ENCODE results near the gene MED22.
"Not testable (repeated sequence)": the region's sequence is repeated elsewhere in the genome, so short reads cannot be mapped to it uniquely, and the experiment has no call there.

The MED22 gene

GRCh38 chr9:133327834-133328484 is 20.0 kb downstream of the MED22 start:
- DNase-seq (ENCODE audit: insufficient read length, low spot score): no peak

GRCh38 chr9:133327021-133327420 is 20.9 kb downstream of the MED22 start:
- not testable (repeated sequence) for DNase-seq (ENCODE audit: insufficient read length, low spot score); FAIRE-seq

More at GRCh38 chr9:133327834-133328484, 20.0 kb downstream of the MED22 start:
- FAIRE-seq: no peak
- no peak for TF ChIP-seq CTCF (IDR thresholded peaks at IDR 0.05; ENCODE audit: insufficient read depth, missing control alignments)

GRCh38 chr9:133323991-133324703 is 23.8 kb downstream of the MED22 start:
- no peak for TF ChIP-seq CTCF (IDR thresholded peaks at IDR 0.05; ENCODE audit: insufficient read depth, missing control alignments)
- DNase-seq (ENCODE audit: insufficient read length, low spot score): no peak
- no peak for FAIRE-seq

GRCh38 chr9:133323211-133323610 is 24.7 kb downstream of the MED22 start:
- FAIRE-seq (no peak), DNase-seq (ENCODE audit: insufficient read length, low spot score) (no peak)
- no peak for TF ChIP-seq CTCF (IDR thresholded peaks at IDR 0.05; ENCODE audit: insufficient read depth, missing control alignments)

DNA sequence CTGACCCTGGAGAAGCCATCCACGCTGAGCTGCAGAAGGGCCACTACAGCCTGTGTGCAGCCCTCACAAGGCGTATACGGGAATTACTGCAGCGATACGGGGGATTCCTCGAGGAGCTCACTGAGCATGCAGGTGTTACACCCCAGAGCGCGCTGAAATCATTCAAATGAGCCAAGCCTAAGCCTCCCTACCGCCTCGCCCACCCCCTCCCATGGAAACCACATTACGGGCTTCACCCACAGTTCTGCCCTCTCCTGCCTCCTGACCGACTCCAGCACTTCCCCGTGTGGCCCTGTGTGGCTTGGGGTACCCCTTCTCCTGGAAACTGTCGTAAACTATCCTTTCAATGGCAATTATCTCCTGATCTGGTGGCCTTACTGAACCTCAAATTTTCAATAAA is 25.2 kb downstream of the MED22 start:
- no peak for FAIRE-seq
- TF ChIP-seq CTCF (IDR thresholded peaks at IDR 0.05; ENCODE audit: insufficient read depth, missing control alignments): no peak
- DNase-seq (ENCODE audit: insufficient read length, low spot score): no peak

GRCh38 chr9:133321411-133321935 is 26.5 kb downstream of the MED22 start:
- TF ChIP-seq CTCF (IDR thresholded peaks at IDR 0.05; ENCODE audit: insufficient read depth, missing control alignments): no peak
- no peak for FAIRE-seq
- DNase-seq (ENCODE audit: insufficient read length, low spot score): no peak

- TF ChIP-seq CTCF (IDR thresholded peaks at IDR 0.05; ENCODE audit: insufficient read depth, missing control alignments): no peak
- FAIRE-seq (no peak), DNase-seq (ENCODE audit: insufficient read length, low spot score) (no peak)
Observed at GRCh38 chr9:133320421-133320881, 27.5 kb downstream of the MED22 start.

DNA sequence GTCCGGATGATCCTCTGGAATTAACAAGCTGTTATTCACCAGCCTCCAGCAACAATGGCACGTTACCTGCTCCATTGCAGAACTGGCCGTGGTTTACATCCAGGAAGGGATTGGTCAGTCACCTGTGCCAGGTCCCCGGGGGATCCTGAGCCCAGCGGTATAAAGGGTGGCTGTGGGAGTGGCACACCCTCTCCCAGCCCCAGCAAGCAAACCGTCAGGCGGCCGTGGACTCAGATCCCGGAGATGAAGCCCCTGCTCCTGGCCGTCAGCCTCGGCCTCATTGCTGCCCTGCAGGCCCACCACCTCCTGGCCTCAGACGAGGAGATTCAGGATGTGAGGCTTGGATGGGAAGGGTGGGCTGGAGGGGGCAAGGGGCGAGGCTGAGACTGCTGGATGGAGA is 30.4 kb downstream of the MED22 start:
- not testable (repeated sequence) for FAIRE-seq; DNase-seq (ENCODE audit: insufficient read length, low spot score)
